Upper lobe of left lung (tissue), 6 donors: Measurements from ENCODE around the gene RAP1GAP. TPM values are rescaled to one million over a fixed set of nuclear protein-coding genes. Genes with fewer than 3 reads are reported as not detected.

Experiments used
- ATAC-seq, 2 donors: fragments of 200-7000 bp; cut with Tn5 transposase; one replicate each; pipeline ENCODE4 v1.9.1; 2022; ENCODE audit warnings: mild to moderate bottlenecking in 2 of 2, moderate library complexity in 2 of 2; ENCODE audit not compliant: low FRiP score in 2 of 2
- DNase-seq, 2 donors: peaks; one replicate each; pipeline ENCODE4 v3.0.0-alpha.2; 2019 to 2020
- H3K27ac ChIP-seq, 4 donors: fragments of 200-600 bp; sonication (generic); one replicate each; pipeline ENCODE4 v1.5.1; 2016 to 2019
- H3K27me3 ChIP-seq, 4 donors: fragments of 200-600 bp; sonication (generic); one replicate each; pipeline ENCODE4 v1.5.1; 2017 to 2019
- H3K36me3 ChIP-seq, 4 donors: fragments of 200-600 bp; sonication (generic); one replicate each; pipeline ENCODE4 v1.5.1; 2016 to 2019
- H3K4me1 ChIP-seq, 4 donors: fragments of 200-600 bp; sonication (generic); one replicate each; pipeline ENCODE4 v1.5.1; 2018 to 2019
- H3K4me3 ChIP-seq, 4 donors: fragments of 200-600 bp; sonication (generic); one replicate each; pipeline ENCODE4 v1.5.1; 2017 to 2019; ENCODE audit warnings: mild to moderate bottlenecking in 2 of 4, moderate library complexity in 1 of 4
- H3K9me3 ChIP-seq, 4 donors: fragments of 200-600 bp; sonication (generic); one replicate each; pipeline ENCODE4 v1.5.1; 2018 to 2019
- CTCF ChIP-seq, 6 experiments: fragments of 450-650 bp in 4 of 6; fragments of 200-600 bp in 2 of 6; sonication (generic) in 2 of 6; IDR thresholded peaks; one replicate each; pipeline ENCODE4 v1.5.1; 2016 to 2019; ENCODE audit warnings: antibody characterized with exemption in 6 of 6
- EP300 ChIP-seq, 4 donors: sonication (generic); formaldehyde crosslinking; IDR thresholded peaks; one replicate each; pipeline ENCODE4 v1.5.1; 2017; ENCODE audit warnings: antibody characterized with exemption in 4 of 4, control low read depth in 2 of 4
- POLR2A ChIP-seq, 4 donors: fragments of 450-650 bp; IDR thresholded peaks; one replicate each; pipeline ENCODE4 v1.5.1; 2016 to 2017; ENCODE audit warnings: antibody characterized with exemption in 4 of 4, mild to moderate bottlenecking in 2 of 4
- POLR2AphosphoS5 ChIP-seq, 2 donors: sonication (generic); formaldehyde crosslinking; IDR thresholded peaks; one replicate each; pipeline ENCODE4 v1.5.1; 2017; ENCODE audit warnings: antibody characterized with exemption in 2 of 2
- WGBS, 2 donors: methylation state at CpG; one replicate each; pipeline ENCODE4 v1.1.5; 2017 to 2018; 5-methylcytosine and 5-hydroxymethylcytosine counted together
- total RNA-seq, 6 donors: library from RNA; depleted of rRNA in 4 of 6; stranded (reverse); fragments of >200 nt in 4 of 6; gene quantifications; one replicate each; pipeline versions ENCODE4 v1.1.0 to v1.2.1, GENCODE V29; 2016 to 2021
- donor health status: DM: no; HTN: no; CAD: no; lungs with moderate emphysema.
- donor health status: DM: no; HTN: yes; CAD: no; lungs with severe emphysema.

The RAP1GAP gene
- total RNA-seq, 6 donors from 2014 or later, result 26.9 to 65.2 (median 36.7) TPM

GRCh38 chr1:21603177-21604138 is 65.7 kb downstream of the RAP1GAP start:
- no peak for TF ChIP-seq POLR2A (IDR thresholded peaks at IDR 0.05)
- no peak for TF ChIP-seq POLR2AphosphoS5 (IDR thresholded peaks at IDR 0.05)
- no peak for TF ChIP-seq CTCF (IDR thresholded peaks at IDR 0.05)
- TF ChIP-seq EP300 (IDR thresholded peaks at IDR 0.05), result no peak
- Histone ChIP-seq H3K9me3 (no peaks in the 10 kb centered on the region), H3K4me3 (no peak overlapping the region), H3K27me3 (no peaks in the 10 kb centered on the region), H3K36me3 (peaks cover 0 to 6% (median 0%) of the 10 kb centered on the region in 4 donors), H3K4me1 (peaks cover 0 to 18% (median 3%) of the 10 kb centered on the region in 4 donors), H3K27ac (no peak overlapping the region)
- WGBS, 2 donors, result 84 to 87% methylated on average over 19 to 39 of the region's 39 CpGs
- peak in 1 of 2 donors; percentile 76 for DNase-seq
- no peak for ATAC-seq

GRCh38 chr1:21601278-21602048 is 67.7 kb downstream of the RAP1GAP start:
- WGBS, 2 donors, result 90% methylated on average over 14 to 30 of the region's 30 CpGs
- H3K27me3 ChIP-seq, result no peaks in the 10 kb centered on the region
- peaks cover 0 to 4% (median 0%) of the 10 kb centered on the region in 4 donors for H3K4me1 ChIP-seq
- H3K9me3 ChIP-seq, result no peaks in the 10 kb centered on the region
- no peak for TF ChIP-seq POLR2AphosphoS5 (IDR thresholded peaks at IDR 0.05)
- TF ChIP-seq EP300 (IDR thresholded peaks at IDR 0.05), result no peak
- no peak for TF ChIP-seq CTCF (IDR thresholded peaks at IDR 0.05)
- no peak for TF ChIP-seq POLR2A (IDR thresholded peaks at IDR 0.05)
- DNase-seq, result peak in 1 of 2 donors; percentile 78
- no peak overlapping the region for H3K27ac ChIP-seq
- H3K4me3 ChIP-seq, result no peak overlapping the region
- H3K36me3 ChIP-seq, result peaks cover 0 to 13% (median 0%) of the 10 kb centered on the region in 4 donors
- no peak for ATAC-seq

GRCh38 chr1:21599402-21599801 is 69.8 kb downstream of the RAP1GAP start:
- ATAC-seq (no peak), DNase-seq (no peak)
- peaks cover 0 to 13% (median 0%) of the 10 kb centered on the region in 4 donors for H3K36me3 ChIP-seq
- no peaks in the 10 kb centered on the region for H3K4me1 ChIP-seq
- no peaks in the 10 kb centered on the region for H3K27me3 ChIP-seq
- TF ChIP-seq POLR2AphosphoS5 (IDR thresholded peaks at IDR 0.05) (no peak), CTCF (IDR thresholded peaks at IDR 0.05) (no peak), EP300 (IDR thresholded peaks at IDR 0.05) (no peak), POLR2A (IDR thresholded peaks at IDR 0.05) (no peak)
- no peak overlapping the region for H3K4me3 ChIP-seq
- WGBS, 2 donors, result 86 to 89% methylated on average over 9 to 15 of the region's 15 CpGs
- no peaks in the 10 kb centered on the region for H3K9me3 ChIP-seq
- no peak overlapping the region for H3K27ac ChIP-seq

- Histone ChIP-seq H3K4me1 (no peaks in the 10 kb centered on the region), H3K27me3 (no peaks in the 10 kb centered on the region), H3K36me3 (peaks cover 0 to 13% (median 0%) of the 10 kb centered on the region in 4 donors), H3K27ac (no peak overlapping the region), H3K9me3 (no peaks in the 10 kb centered on the region), H3K4me3 (no peak overlapping the region)
- TF ChIP-seq POLR2A (IDR thresholded peaks at IDR 0.05), result no peak
- TF ChIP-seq CTCF (IDR thresholded peaks at IDR 0.05), result no peak
- TF ChIP-seq EP300 (IDR thresholded peaks at IDR 0.05), result no peak
- no peak for TF ChIP-seq POLR2AphosphoS5 (IDR thresholded peaks at IDR 0.05)
- ATAC-seq (no peak), DNase-seq (no peak)
- WGBS, 2 donors, result 78 to 81% methylated on average over 8 of the region's 8 CpGs
Observed at GRCh38 chr1:21598904-21599303, 70.3 kb downstream of the RAP1GAP start.
